NCI-H146 treated with DMSO at 0.1 percent for 48 hours (cell line): Measurements from ENCODE around the gene CST9.

ENCODE experiments used
- DNase-seq: peaks from one replicate; lab custom pipeline; 2025; ENCODE audit not compliant: unreplicated experiment; lab: John Stamatoyannopoulos, UW

CST9 gene

GRCh38 chr20:23554401-23554800 lies 51.3 kb downstream of the CST9 start:
- no peak for DNase-seq
